VCaP (cell line): Measurements from ENCODE around the gene RABGAP1L.
"Not testable (repeated sequence)": the region's sequence is repeated elsewhere in the genome, so short reads cannot be mapped to it uniquely, and the experiment has no call there.

Experiments used
- H3K27ac ChIP-seq: fragments of 450-650 bp; 2 replicates; pipeline ENCODE4 v1.5.1; 2017
- TF ChIP-seq, protein P1 (sequence below): fragments of 450-650 bp; conservative IDR thresholded peaks from 2 replicates; pipeline ENCODE4 v1.5.1; 2017; ENCODE audit warnings: mild to moderate bottlenecking, moderate library complexity

The RABGAP1L gene

DNA sequence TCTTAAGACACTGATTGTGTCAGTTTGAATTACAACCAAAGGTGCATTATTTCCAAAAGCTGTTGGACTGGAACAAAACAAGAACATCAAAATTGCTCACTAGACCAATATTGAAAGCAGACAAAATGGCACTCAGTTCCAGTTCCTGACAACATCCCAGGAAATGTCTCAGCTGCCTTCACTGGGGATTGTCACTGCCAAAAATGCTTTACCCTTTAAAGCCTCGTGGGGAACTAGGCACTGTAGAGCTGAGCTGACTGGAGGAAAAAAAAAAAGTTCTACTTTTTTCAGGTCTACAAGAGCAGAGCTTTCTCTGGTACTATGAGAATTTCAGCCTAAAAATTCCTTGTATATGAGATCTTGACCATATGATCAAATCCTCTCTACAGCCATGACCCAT lies 310.4 kb downstream of the RABGAP1L start:
- TF ChIP-seq, protein P1, sequence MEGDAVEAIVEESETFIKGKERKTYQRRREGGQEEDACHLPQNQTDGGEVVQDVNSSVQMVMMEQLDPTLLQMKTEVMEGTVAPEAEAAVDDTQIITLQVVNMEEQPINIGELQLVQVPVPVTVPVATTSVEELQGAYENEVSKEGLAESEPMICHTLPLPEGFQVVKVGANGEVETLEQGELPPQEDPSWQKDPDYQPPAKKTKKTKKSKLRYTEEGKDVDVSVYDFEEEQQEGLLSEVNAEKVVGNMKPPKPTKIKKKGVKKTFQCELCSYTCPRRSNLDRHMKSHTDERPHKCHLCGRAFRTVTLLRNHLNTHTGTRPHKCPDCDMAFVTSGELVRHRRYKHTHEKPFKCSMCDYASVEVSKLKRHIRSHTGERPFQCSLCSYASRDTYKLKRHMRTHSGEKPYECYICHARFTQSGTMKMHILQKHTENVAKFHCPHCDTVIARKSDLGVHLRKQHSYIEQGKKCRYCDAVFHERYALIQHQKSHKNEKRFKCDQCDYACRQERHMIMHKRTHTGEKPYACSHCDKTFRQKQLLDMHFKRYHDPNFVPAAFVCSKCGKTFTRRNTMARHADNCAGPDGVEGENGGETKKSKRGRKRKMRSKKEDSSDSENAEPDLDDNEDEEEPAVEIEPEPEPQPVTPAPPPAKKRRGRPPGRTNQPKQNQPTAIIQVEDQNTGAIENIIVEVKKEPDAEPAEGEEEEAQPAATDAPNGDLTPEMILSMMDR = no peak
- no peak overlapping the region for H3K27ac ChIP-seq

DNA sequence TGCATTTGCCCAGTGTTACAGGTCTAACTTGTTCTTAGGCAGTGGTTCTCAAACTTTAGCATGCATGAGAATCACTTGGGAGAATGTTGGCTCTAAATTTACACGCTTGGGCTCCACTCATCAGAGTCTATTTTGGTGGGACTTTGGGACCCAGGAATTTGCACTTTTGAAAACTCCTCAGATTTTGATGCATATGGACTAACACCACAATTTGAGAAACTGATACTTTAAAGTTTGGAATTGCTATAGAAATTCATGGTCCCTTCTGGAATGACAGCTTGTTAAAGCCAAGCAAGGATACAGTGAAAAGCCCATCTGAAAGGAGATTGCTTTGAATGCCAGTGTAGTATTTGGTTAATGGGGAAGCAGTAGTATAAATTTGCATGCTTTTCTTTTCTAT lies 320.0 kb downstream of the RABGAP1L start:
- TF ChIP-seq, protein P1 = no peak
- H3K27ac ChIP-seq = no peak overlapping the region

DNA sequence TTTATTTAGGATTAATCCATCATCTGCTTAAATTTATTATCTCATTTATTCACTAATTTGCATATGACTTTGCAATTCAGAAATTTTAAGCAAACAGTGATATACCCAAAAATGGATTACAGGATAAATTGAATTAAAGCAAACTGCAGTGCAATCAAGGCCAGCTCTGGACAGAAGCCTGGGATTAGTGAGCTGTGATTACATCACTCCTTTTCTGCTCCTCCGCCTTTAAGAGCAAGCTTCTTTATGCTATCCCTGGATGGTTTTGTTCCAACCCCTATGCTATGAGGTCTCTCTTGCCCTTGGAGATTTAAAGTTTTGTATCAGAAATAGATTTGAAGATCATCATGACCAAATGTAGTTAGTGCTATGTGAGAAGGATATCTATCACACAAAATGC lies 321.0 kb downstream of the RABGAP1L start:
- TF ChIP-seq, protein P1 = no peak
- no peak overlapping the region for H3K27ac ChIP-seq

DNA sequence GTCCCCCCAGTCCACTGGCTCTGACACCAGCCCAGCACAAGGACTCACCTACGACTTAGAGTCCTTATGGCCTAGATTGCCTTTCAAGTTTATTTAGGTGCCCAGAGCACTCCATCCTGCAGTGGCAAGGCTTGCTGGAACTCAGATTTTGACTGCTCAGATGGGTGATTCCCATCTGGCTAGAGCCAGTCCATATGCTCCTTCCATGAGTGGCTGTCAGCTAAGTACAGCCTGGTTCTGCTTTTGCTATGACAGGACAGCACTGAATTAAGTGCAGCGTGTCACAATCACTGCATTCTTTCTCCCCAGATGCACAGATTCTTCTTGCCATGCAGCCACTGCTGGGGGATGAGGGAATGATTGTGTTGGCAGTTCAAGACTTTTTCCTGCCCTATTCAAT lies 332.3 kb downstream of the RABGAP1L start:
- TF ChIP-seq, protein P1 = no peak
- H3K27ac ChIP-seq = no peak overlapping the region

DNA sequence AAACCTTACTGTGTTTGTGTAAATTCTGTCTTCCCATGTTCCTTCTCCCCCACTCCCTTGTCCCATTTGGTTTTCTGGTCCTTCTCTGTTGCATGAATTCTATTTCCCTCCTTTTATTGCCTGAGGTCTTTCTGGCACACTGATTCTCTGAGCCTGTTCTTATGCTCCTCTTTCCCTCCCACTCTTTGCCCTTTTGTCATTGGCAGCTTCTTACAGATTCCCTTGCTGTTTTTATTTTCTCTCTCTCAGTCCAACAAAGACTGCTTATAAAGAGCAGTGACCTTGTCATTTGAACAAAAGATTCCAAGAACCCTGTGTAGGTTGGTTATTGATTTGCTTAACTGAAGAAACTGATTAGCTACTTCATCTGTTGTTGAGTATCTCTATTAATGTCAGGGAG lies 338.2 kb downstream of the RABGAP1L start:
- peak overlapping the region; percentile 32 for H3K27ac ChIP-seq
- TF ChIP-seq, protein P1 = no peak

DNA sequence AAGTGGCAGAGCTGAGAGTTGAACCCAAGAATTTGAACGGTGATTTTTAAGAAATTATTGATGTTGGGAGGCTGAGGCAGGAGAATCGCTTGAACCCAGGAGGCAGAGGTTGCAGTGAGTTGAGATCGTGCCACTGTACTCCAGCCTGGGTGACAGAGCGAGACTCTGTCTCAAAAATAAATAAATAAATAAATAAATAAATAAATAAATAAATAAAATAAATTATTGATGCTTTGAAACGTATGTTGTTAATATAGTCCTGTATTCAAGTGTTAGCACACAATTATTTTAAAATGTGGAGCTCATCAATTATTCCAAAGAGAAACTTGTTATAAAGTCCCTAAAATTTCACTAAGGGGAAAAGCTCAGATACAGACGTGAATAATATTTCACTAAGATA lies 357.4 kb downstream of the RABGAP1L start:
- not testable (repeated sequence) for H3K27ac ChIP-seq

DNA sequence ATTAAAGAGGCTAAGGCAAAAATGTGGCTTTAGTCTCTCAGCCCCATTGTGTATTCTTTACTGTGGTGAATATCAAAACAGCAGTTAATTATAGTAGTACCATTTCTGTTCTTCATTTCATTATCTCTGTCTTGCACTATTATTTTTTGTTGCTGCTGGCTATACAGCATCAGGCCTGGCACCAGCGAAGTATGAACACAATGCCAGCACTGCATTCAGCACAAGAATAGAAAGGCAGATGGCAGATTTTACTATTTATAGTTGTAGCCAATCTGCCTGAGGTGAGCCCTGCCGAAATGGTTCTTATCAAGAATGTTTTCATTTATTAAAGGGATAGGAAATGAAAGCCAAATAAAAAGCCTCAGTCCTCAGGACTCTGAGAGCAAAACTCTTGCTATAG lies 360.5 kb downstream of the RABGAP1L start:
- no peak overlapping the region for H3K27ac ChIP-seq
- TF ChIP-seq, protein P1 = no peak

DNA sequence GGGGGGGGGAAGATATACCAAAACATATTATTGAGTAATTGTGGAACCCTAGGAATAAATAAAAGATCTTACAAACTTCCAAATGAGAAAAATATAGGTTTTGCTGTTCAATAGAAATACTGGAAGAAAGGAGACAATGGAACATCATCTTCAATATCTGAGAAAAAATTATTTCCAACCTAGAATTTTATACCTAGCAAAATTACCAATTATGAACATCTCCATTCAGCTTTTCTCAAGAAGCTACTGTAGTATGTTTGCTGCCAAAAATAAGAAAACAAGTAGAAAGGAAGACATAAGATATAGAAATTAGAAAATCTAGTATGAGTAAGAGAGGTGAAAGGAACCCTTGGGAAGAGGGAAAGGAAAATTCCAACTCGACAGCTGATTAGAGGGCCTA lies 372.4 kb downstream of the RABGAP1L start:
- TF ChIP-seq, protein P1 = no peak
- no peak overlapping the region for H3K27ac ChIP-seq
